ENCODE results near the gene P4HA2. TPM values are rescaled to one million over a fixed set of nuclear protein-coding genes. Genes with fewer than 3 reads are reported as not detected.

Gene P4HA2
- total RNA-seq, 1 donor from 2014 or later: 68.7 TPM

DNA sequence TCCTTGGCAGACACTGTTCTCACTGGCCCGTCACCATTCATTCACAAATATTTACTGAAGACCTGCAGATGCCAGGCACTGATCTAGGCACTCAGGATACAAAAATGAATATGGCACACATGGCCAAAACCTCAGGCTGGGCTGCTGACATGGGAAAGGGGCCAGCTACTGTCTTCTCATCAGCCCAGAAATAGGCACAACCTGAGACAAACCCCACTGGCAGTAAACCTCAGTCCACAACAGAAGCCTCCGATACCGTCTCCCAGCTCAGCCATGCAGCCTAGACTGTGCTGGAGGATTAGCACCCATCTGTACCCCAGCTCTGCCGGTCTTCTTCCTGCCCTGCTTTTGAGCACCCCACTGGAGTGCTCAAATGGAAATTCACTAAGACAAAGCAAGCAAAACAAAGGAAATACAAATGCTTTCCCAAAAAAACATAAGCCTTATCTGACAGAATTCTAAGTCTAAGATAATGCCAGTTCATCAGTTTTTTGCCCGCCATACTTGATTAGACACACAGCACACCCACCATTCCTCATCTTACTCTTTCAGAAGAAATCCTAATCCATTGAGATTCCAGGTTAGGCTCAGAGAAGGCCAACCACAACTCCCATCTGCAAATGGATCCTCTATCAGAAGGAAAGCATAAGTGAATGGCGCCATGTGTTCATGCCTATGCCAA lies 8.2 kb downstream of the P4HA2 start:
- Mint-ChIP-seq H3K36me3 (peaks cover 24% of the 10 kb centered on the region), H3K4me1 (peaks cover 24% of the 10 kb centered on the region), H3K4me3 (no peak overlapping the region), H3K27ac (no peak overlapping the region), H3K9me3 (no peaks in the 10 kb centered on the region), H3K27me3 (ENCODE audit: low read depth) (no peaks in the 10 kb centered on the region)
- no peak for DNase-seq (ENCODE audit: low spot score in 2 of 2, unreplicated experiment in 2 of 2)
- TF ChIP-seq, protein P1, sequence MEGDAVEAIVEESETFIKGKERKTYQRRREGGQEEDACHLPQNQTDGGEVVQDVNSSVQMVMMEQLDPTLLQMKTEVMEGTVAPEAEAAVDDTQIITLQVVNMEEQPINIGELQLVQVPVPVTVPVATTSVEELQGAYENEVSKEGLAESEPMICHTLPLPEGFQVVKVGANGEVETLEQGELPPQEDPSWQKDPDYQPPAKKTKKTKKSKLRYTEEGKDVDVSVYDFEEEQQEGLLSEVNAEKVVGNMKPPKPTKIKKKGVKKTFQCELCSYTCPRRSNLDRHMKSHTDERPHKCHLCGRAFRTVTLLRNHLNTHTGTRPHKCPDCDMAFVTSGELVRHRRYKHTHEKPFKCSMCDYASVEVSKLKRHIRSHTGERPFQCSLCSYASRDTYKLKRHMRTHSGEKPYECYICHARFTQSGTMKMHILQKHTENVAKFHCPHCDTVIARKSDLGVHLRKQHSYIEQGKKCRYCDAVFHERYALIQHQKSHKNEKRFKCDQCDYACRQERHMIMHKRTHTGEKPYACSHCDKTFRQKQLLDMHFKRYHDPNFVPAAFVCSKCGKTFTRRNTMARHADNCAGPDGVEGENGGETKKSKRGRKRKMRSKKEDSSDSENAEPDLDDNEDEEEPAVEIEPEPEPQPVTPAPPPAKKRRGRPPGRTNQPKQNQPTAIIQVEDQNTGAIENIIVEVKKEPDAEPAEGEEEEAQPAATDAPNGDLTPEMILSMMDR (IDR thresholded peaks at IDR 0.05; ENCODE audit: unreplicated experiment): no peak

DNA sequence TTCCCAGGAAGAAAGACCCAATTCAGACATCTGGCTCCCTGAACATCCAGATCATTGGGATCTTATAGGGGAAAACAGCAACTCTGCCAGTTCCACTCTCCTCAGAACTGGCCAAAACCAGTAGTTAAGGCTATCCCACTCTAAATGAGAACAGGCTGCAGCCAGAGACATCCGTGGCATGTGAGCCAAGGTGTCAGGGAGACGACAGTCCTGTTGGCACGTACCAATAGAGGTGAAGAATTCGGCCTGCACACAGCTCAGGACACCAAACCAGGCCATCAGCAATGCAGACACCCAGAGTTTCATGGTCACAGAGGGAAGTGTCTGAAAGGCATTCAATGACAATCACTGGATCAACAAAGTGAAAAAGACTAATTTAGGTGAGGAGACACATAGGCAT lies 9.3 kb downstream of the P4HA2 start:
- H3K4me3 Mint-ChIP-seq: no peak overlapping the region

DNA sequence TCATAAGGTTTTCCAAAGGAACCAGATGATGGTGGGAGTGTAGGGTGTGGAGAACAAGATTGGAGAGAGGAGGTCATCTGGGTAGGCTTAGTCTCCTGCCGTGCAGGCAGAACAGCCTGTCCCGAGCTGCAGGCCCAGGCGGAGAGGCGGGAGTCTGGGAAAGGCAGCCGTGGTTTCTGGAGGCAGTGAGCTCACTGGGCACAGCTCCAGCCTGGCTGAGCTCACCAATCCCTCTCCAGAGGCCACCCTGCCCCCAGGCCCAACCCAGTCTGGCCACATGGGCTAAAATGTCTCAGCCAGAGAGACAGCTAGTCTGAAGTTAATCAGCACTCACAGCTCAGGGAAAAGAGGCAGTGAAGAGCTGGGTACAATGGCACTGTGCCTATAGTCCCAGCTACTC lies 12.3 kb downstream of the P4HA2 start:
- peaks cover 26% of the 10 kb centered on the region for H3K36me3 Mint-ChIP-seq
- no peaks in the 10 kb centered on the region for H3K9me3 Mint-ChIP-seq
- H3K27ac Mint-ChIP-seq: no peak overlapping the region
- no peak for DNase-seq (ENCODE audit: low spot score in 2 of 2, unreplicated experiment in 2 of 2)
- H3K27me3 Mint-ChIP-seq (ENCODE audit: low read depth): no peaks in the 10 kb centered on the region
- H3K4me1 Mint-ChIP-seq: peaks cover 6% of the 10 kb centered on the region
- TF ChIP-seq, protein P1 (IDR thresholded peaks at IDR 0.05; ENCODE audit: unreplicated experiment): no peak
- H3K4me3 Mint-ChIP-seq: no peak overlapping the region

More for the DNA sequence above, 9.3 kb downstream of the P4HA2 start:
- TF ChIP-seq, protein P1 (IDR thresholded peaks at IDR 0.05; ENCODE audit: unreplicated experiment): no peak
- H3K4me1 Mint-ChIP-seq: peaks cover 13% of the 10 kb centered on the region
- peaks cover 26% of the 10 kb centered on the region for H3K36me3 Mint-ChIP-seq
- no peaks in the 10 kb centered on the region for H3K27me3 Mint-ChIP-seq (ENCODE audit: low read depth)
- no peak for DNase-seq (ENCODE audit: low spot score in 2 of 2, unreplicated experiment in 2 of 2)
- H3K27ac Mint-ChIP-seq: no peak overlapping the region
- H3K9me3 Mint-ChIP-seq: no peaks in the 10 kb centered on the region

DNA sequence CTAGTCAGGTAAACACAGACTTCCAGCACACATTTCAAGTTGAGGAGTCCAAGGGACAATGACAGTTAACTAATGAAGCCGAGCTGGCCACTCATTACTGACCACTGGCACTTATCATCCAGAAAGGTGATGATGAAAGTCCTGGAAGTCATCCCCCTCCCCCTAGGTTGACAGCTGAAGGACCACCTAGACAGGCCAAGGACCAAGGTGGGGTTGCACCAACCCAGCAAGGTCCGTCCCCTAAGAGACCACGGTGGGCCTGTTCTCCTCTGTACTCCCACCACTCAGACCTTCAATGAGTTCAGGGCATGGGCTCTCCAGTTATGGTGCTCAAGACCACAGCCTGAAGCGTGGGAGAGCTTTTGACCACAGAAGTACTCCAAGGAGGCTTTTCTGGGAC lies 13.2 kb downstream of the P4HA2 start:
- no peak for DNase-seq (ENCODE audit: low spot score in 2 of 2, unreplicated experiment in 2 of 2)
- TF ChIP-seq, protein P1 (IDR thresholded peaks at IDR 0.05; ENCODE audit: unreplicated experiment): no peak
- H3K27me3 Mint-ChIP-seq (ENCODE audit: low read depth): no peaks in the 10 kb centered on the region
- H3K27ac Mint-ChIP-seq: no peak overlapping the region
- H3K36me3 Mint-ChIP-seq: peaks cover 26% of the 10 kb centered on the region
- peaks cover 3% of the 10 kb centered on the region for H3K4me1 Mint-ChIP-seq
- no peak overlapping the region for H3K4me3 Mint-ChIP-seq
- H3K9me3 Mint-ChIP-seq: no peaks in the 10 kb centered on the region

DNA sequence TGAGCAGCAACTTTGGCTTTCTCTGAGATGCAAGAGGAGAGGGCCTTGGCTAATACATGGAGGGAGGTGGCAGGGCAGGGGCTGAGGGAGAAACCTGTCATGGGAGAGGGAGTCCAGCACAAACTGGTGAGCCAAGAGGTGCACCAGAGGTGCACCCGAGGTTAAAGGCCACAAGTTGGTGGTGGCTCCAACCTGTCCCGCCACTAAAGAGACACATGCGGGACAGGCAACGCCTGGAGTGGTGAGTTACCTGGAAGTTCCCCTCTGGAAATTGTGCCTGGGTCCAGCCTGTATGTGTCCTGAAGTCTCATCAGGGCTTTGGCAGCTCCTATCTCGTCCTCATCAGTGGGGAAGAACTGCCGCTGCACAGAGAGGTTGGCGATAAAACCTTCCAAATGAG lies 14.0 kb downstream of the P4HA2 start:
- Mint-ChIP-seq H3K27ac (no peak overlapping the region), H3K4me3 (no peak overlapping the region), H3K9me3 (no peaks in the 10 kb centered on the region), H3K27me3 (ENCODE audit: low read depth) (no peaks in the 10 kb centered on the region), H3K4me1 (peaks cover 3% of the 10 kb centered on the region), H3K36me3 (peaks cover 31% of the 10 kb centered on the region)
- TF ChIP-seq, protein P1 (IDR thresholded peaks at IDR 0.05; ENCODE audit: unreplicated experiment): no peak
- DNase-seq (ENCODE audit: low spot score in 2 of 2, unreplicated experiment in 2 of 2): no peak

Measured in mesothelial cell of epicardium (in vitro differentiated cells).